HG03457 (cell line): ENCODE data around the gene IFNG-AS1.
A peak's percentile ranks its signal among the peaks of the same experiment; 100 is the strongest.

ENCODE experiments used
- ATAC-seq: cut with Tn5 transposase; IDR thresholded peaks from one replicate; pipeline ENCODE4 v1.9.1; 2021; ENCODE audit warnings: moderate number of reproducible peaks; ENCODE audit not compliant: unreplicated experiment

IFNG-AS1 gene

GRCh38 chr12:68036642-68037041 is 47.4 kb downstream of the IFNG-AS1 start:
- no peak for ATAC-seq

GRCh38 chr12:68037616-68038255 is 48.5 kb downstream of the IFNG-AS1 start:
- no peak for ATAC-seq

- ATAC-seq, result no peak
Measured at GRCh38 chr12:68038650-68039049, 49.4 kb downstream of the IFNG-AS1 start.

GRCh38 chr12:68040450-68041075 is 51.3 kb downstream of the IFNG-AS1 start:
- no peak for ATAC-seq

- peak; percentile 82 for ATAC-seq
Measured at GRCh38 chr12:68042212-68042699, 53.0 kb downstream of the IFNG-AS1 start.

GRCh38 chr12:68043435-68043834 is 54.2 kb downstream of the IFNG-AS1 start:
- ATAC-seq, result no peak

GRCh38 chr12:68048648-68049297 is 59.5 kb downstream of the IFNG-AS1 start:
- ATAC-seq, result no peak

- ATAC-seq, result no peak
Measured at GRCh38 chr12:68056300-68056699, 67.1 kb downstream of the IFNG-AS1 start.

- ATAC-seq, result no peak
Measured at GRCh38 chr12:68063900-68064590, 74.8 kb downstream of the IFNG-AS1 start.

GRCh38 chr12:68065163-68065562 is 75.9 kb downstream of the IFNG-AS1 start:
- ATAC-seq, result no peak

GRCh38 chr12:68065687-68066086 is 76.4 kb downstream of the IFNG-AS1 start:
- no peak for ATAC-seq

- no peak for ATAC-seq
Measured at GRCh38 chr12:68067762-68068376, 78.6 kb downstream of the IFNG-AS1 start.

GRCh38 chr12:68069275-68069674 is 80.0 kb downstream of the IFNG-AS1 start:
- ATAC-seq, result no peak
